Thymus (tissue), 11 donors: Measurements from ENCODE around the gene CSF2RB. TPM values are rescaled to one million over a fixed set of nuclear protein-coding genes. Genes with fewer than 3 reads are reported as not detected.

ENCODE experiments used
- DNase-seq, 9 donors: peaks; one replicate each; pipeline ENCODE4 v3.0.0-alpha.2; 2013; ENCODE audit warnings: low spot score in 9 of 9, low read depth in 6 of 9, missing footprints in 1 of 9
- H3K27ac ChIP-seq, 2 donors: one replicate each; pipeline ENCODE4 v1.5.1; 2013; ENCODE audit warnings: control low read depth in 1 of 2, low read depth in 1 of 2, low read length in 1 of 2, mild to moderate bottlenecking in 1 of 2, moderate library complexity in 1 of 2
- H3K27me3 ChIP-seq, 2 donors: one replicate each; pipeline ENCODE4 v1.5.1; 2013; ENCODE audit warnings: low read length in 1 of 2; ENCODE audit not compliant: control insufficient read depth in 2 of 2, insufficient read depth in 1 of 2
- H3K36me3 ChIP-seq, 2 donors: one replicate each; pipeline ENCODE4 v1.5.1; 2013; ENCODE audit warnings: low read length in 1 of 2, mild to moderate bottlenecking in 1 of 2, moderate library complexity in 1 of 2; ENCODE audit not compliant: control insufficient read depth in 2 of 2, insufficient read depth in 2 of 2
- H3K4me1 ChIP-seq, 2 donors: one replicate each; pipeline ENCODE4 v1.5.1; 2013; ENCODE audit warnings: low read length in 2 of 2; ENCODE audit not compliant: control insufficient read depth in 2 of 2, insufficient read depth in 2 of 2
- H3K4me3 ChIP-seq, 2 donors: one replicate each; pipeline ENCODE4 v1.5.1; 2013; ENCODE audit warnings: low read length in 2 of 2, control low read depth in 1 of 2, mild to moderate bottlenecking in 1 of 2
- H3K9me3 ChIP-seq, 2 donors: one replicate each; pipeline ENCODE4 v1.5.1; 2013; ENCODE audit warnings: low read length in 1 of 2, mild to moderate bottlenecking in 1 of 2; ENCODE audit not compliant: control insufficient read depth in 2 of 2, insufficient read depth in 1 of 2
- WGBS: extraction: QIAGEN DNeasy Blood & Tissue Kit; methylation state at CpG from one replicate; pipeline ENCODE4 v1.1.7; 2013; 5-methylcytosine and 5-hydroxymethylcytosine counted together
- polyA plus RNA-seq: library from polyadenylated mRNA; stranded (reverse); fragments of 200-250 nt; gene quantifications from one replicate; pipeline ENCODE4 v1.2.3, GENCODE V29; 2013
- total RNA-seq: library from RNA; stranded (reverse); fragments of 120-200 nt; gene quantifications from one replicate; pipeline ENCODE4 v1.2.4, GENCODE V29; 2013
- donor health status: healthy.

CSF2RB gene
- total and polyA plus RNA-seq, 2 donors, result 8.5 to 14.6 TPM

DNA sequence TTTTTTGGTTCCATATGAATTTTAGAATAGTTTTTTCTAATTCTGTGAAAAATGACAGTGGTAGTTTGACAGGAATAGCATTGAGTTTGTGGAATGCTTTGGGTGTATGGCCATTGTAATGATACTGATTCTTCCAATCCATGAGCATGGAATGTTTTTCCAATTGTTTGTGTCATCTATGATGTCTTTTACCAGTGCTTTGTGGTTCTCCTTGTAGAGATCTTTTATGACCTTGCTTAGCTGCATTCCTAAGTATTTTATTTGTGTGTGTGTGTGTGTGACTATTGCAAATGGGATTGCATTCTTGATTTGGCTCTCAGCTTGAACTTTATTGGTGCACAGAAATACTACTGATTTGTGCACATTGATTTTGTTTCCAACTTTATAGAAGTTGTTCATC is 3.0 kb upstream of the CSF2RB start:
- H3K27ac ChIP-seq, result no peak overlapping the region
- no peaks in the 10 kb centered on the region for H3K27me3 ChIP-seq
- DNase-seq, result no peak
- peaks cover 0 to 9% of the 10 kb centered on the region in 2 donors for H3K4me1 ChIP-seq
- no peak overlapping the region for H3K4me3 ChIP-seq
- no peaks in the 10 kb centered on the region for H3K36me3 ChIP-seq
- no peaks in the 10 kb centered on the region for H3K9me3 ChIP-seq

- DNase-seq, result no peak
- no peak overlapping the region for H3K27ac ChIP-seq
- H3K4me1 ChIP-seq, result peaks cover 0 to 9% of the 10 kb centered on the region in 2 donors
- no peaks in the 10 kb centered on the region for H3K27me3 ChIP-seq
- H3K4me3 ChIP-seq, result no peak overlapping the region
- no peaks in the 10 kb centered on the region for H3K36me3 ChIP-seq
- H3K9me3 ChIP-seq, result no peaks in the 10 kb centered on the region
- 95% methylated on average over 13 of the region's 13 CpGs for WGBS
Observed at GRCh38 chr22:36911887-36912661, 1.4 kb upstream of the CSF2RB start.

DNA sequence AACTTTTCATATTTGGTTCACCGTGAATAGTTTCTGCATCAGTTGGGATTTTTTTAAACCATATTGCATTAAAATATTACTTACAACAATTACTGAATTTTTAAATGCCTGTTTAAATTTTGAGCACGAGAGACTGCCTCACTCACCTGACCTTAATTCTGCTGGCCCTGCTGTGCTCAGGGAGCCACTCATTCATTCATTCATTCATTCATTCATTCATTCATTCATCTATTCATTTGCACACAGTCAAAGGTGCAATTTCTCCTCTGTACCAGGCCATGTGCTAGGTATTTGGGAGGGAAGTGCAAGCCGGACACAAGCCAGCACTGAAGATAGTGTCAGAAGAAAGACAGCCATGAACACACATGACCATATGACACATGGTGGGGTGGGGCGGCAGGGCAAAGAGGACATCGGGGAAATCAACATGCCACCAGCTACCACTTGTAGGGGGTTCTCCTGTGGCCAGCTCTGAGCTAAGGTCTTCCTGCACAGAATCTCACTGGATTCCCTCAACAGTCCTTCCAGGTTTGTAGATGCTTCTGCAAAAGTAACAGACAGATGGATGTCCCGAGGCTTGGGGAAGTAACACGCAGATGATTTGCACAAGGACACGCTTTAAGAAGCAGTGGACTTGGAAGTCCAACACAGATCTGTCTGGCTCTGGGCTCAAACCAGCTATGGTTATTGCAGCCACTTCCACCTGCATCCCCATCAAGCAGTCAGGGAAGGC is 568 bp upstream of the CSF2RB start:
- WGBS, result 94% methylated on average over 8 of the region's 8 CpGs
- H3K4me3 ChIP-seq, result no peak overlapping the region

GRCh38 chr22:36914390-36914752 is 943 bp downstream of the CSF2RB start:
- Histone ChIP-seq H3K27me3 (no peaks in the 10 kb centered on the region), H3K36me3 (no peaks in the 10 kb centered on the region), H3K4me3 (no peak overlapping the region), H3K27ac (no peak overlapping the region), H3K4me1 (peaks cover 0 to 9% of the 10 kb centered on the region in 2 donors), H3K9me3 (no peaks in the 10 kb centered on the region)
- WGBS, result 90% methylated on average over 1 of the region's 1 CpG
- no peak for DNase-seq

More for the DNA sequence above, 568 bp upstream of the CSF2RB start:
- Histone ChIP-seq H3K27ac (no peak overlapping the region), H3K36me3 (no peaks in the 10 kb centered on the region), H3K9me3 (no peaks in the 10 kb centered on the region), H3K27me3 (no peaks in the 10 kb centered on the region), H3K4me1 (peaks cover 0 to 9% of the 10 kb centered on the region in 2 donors)
- no peak for DNase-seq

DNA sequence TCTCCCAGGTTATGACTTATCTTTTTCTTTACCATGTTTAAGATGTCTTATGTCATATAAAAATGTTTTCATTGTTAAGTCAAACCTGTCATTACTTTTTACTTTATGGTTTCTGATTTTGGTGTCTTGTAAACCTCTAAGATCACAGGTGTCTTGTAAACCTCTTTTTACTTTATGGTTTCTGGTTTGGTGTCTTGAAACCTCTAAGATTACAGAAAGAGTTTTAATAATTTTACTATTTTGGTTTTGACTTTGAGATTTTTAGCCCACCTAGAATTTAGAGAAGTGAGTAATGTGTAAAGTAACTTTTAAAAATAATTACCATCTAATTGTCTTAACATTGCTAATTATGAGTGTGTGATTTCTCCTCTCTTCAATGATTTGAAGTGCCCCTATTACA is 2.6 kb downstream of the CSF2RB start:
- no peaks in the 10 kb centered on the region for H3K9me3 ChIP-seq
- H3K27ac ChIP-seq, result no peak overlapping the region
- H3K27me3 ChIP-seq, result no peaks in the 10 kb centered on the region
- no peak for DNase-seq
- no peak overlapping the region for H3K4me3 ChIP-seq
- peaks cover 0 to 9% of the 10 kb centered on the region in 2 donors for H3K4me1 ChIP-seq
- H3K36me3 ChIP-seq, result no peaks in the 10 kb centered on the region

GRCh38 chr22:36918586-36919284 is 5.3 kb downstream of the CSF2RB start:
- Histone ChIP-seq H3K27ac (no peak overlapping the region), H3K9me3 (no peaks in the 10 kb centered on the region), H3K36me3 (no peaks in the 10 kb centered on the region), H3K4me1 (peaks cover 0 to 11% of the 10 kb centered on the region in 2 donors), H3K4me3 (no peak overlapping the region), H3K27me3 (no peaks in the 10 kb centered on the region)
- 91% methylated on average over 3 of the region's 3 CpGs for WGBS
- DNase-seq, result no peak

DNA sequence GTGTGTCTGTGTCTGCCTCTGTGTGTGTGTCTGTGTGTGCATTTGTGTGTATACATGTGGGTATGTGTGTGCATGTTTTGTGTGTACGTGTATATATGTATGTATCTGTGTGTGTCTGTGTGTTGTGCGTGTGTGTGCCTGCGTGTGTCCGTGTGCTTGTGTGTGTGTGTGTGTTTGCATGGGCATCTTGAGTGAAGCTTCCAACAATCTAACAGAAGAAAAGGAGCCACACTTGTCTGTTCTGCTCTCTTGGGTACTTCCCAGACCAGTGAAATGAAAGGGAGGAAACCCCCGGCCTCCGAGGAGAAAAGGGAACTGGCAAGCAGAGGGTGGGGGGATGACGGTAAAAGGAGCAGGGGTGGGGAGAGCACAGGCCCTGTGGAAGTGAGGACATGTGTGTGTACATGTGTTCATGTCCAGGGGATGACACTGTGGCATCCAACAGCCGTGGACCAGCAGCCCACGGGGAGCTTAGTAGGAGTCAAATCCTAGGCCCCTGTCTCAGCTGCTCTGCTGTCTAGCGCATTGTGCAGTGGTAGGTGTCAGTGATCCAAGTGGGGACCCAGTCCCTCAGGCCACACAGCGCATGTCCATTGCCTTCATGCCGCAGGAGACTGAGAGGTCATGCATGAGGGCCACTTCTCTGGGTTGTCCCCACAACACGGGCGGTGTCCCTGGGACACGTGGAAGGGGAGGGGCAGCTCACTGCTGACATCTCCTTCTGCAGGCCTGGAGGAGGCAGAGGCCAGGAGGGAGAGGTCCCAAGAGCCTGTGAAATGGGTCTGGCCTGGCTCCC is 8.1 kb downstream of the CSF2RB start:
- Histone ChIP-seq H3K9me3 (no peaks in the 10 kb centered on the region), H3K4me3 (no peak overlapping the region), H3K36me3 (no peaks in the 10 kb centered on the region), H3K4me1 (peaks cover 0 to 8% of the 10 kb centered on the region in 2 donors), H3K27ac (peak overlapping the region; percentile 19 to 37), H3K27me3 (no peaks in the 10 kb centered on the region)
- DNase-seq, result peak in 1 of 9 donors; percentile 30
- WGBS, result 61% methylated on average over 15 of the region's 15 CpGs

- Histone ChIP-seq H3K27ac (peak overlapping the region in 1 of 2 donors; percentile 37), H3K27me3 (no peaks in the 10 kb centered on the region), H3K4me3 (no peak overlapping the region), H3K36me3 (no peaks in the 10 kb centered on the region), H3K4me1 (peaks cover 0 to 8% of the 10 kb centered on the region in 2 donors), H3K9me3 (no peaks in the 10 kb centered on the region)
- no peak for DNase-seq
- WGBS, result 89% methylated on average over 10 of the region's 10 CpGs
Observed at GRCh38 chr22:36922105-36922608, 8.7 kb downstream of the CSF2RB start.
